ENCODE measurements around the gene AKAP8.

Gene AKAP8

DNA sequence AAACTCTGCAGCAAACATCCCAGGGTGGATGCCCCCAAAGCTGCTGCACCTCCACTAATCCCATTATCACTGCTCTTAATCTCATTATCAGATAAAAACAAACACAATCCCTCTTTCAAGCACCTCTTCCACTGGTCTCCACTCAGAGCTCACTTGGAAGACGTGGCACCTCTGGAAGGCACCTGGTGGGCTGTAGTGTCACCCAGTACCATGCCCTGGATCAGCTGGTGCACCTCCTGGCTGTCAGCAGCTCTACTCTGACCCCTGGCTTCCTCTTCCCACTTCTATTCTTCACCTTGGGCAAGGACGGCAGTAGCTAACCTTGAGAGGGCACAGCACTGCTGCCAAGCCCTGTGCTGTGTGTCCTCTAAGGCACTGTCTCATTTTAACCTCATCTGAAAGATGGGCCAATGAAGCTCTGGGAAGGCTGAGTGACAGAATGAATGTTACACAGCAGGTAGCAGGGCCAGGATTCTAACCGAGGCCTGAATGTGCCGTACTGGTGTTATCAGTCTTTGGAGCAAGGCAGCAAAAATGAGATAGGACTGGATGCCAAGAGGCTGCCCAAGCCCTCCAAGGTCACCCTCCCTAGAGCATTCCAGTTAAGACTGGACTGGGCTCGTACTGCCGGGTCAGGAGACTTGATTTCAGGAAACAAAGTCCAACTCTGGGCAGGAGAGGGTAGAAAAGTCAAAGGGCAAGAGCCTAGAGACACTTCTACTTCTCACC, 54.6 kb downstream of the AKAP8 start:
- TF ChIP-seq TAF1 (IDR thresholded peaks at IDR 0.05; ENCODE audit: borderline replicate concordance, insufficient read depth, low read length) (no peak), POLR2AphosphoS5 (IDR thresholded peaks at IDR 0.05; ENCODE audit: low read depth, low read length) (no peak)
- TF ChIP-seq, protein P1, sequence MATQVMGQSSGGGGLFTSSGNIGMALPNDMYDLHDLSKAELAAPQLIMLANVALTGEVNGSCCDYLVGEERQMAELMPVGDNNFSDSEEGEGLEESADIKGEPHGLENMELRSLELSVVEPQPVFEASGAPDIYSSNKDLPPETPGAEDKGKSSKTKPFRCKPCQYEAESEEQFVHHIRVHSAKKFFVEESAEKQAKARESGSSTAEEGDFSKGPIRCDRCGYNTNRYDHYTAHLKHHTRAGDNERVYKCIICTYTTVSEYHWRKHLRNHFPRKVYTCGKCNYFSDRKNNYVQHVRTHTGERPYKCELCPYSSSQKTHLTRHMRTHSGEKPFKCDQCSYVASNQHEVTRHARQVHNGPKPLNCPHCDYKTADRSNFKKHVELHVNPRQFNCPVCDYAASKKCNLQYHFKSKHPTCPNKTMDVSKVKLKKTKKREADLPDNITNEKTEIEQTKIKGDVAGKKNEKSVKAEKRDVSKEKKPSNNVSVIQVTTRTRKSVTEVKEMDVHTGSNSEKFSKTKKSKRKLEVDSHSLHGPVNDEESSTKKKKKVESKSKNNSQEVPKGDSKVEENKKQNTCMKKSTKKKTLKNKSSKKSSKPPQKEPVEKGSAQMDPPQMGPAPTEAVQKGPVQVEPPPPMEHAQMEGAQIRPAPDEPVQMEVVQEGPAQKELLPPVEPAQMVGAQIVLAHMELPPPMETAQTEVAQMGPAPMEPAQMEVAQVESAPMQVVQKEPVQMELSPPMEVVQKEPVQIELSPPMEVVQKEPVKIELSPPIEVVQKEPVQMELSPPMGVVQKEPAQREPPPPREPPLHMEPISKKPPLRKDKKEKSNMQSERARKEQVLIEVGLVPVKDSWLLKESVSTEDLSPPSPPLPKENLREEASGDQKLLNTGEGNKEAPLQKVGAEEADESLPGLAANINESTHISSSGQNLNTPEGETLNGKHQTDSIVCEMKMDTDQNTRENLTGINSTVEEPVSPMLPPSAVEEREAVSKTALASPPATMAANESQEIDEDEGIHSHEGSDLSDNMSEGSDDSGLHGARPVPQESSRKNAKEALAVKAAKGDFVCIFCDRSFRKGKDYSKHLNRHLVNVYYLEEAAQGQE (IDR thresholded peaks at IDR 0.05; ENCODE audit: insufficient read depth in 1 of 2, low read depth in 2 of 2, low read length in 2 of 2): no peak

DNA sequence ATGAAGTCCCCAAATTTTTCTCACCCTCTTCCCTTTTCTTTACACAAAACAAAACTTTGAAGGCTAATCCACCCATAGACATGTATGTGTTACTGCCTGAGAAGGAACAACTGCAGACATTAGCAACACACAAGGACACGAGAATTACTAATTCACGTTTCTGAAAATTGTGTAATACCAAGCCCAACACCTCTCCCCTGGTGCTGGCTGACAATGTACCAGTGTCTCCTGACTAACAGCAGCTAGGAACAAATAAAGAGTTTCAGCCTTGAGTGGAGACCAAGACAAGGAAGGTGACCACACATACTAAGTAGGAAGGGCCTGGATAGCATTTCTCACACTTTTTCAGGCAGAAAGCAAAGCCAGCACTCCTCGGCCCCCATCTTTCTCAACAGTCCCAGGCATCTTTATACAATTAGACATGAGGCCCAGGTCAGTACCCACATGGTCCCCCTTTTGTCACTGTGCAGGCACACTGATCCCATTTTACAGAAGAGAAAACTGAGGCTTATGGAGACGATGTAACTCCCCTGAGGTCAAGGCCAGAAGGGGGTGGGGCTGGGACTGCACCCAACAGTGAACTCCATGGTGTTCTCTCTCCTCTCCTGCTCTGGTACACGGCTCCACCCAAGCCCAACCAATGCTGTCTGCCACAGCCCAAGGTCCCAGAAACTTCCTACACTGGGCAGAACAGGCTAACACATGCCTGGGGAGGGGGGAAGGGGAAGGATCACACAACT, 55.9 kb downstream of the AKAP8 start:
- TF ChIP-seq SIN3A (IDR thresholded peaks at IDR 0.05; ENCODE audit: borderline replicate concordance, insufficient read depth, low read length): no peak
- TF ChIP-seq, protein P1 (IDR thresholded peaks at IDR 0.05; ENCODE audit: insufficient read depth in 1 of 2, low read depth in 2 of 2, low read length in 2 of 2): no peak
- TF ChIP-seq POLR2AphosphoS5 (IDR thresholded peaks at IDR 0.05; ENCODE audit: low read depth, low read length): no peak
- no peak for TF ChIP-seq TAF1 (IDR thresholded peaks at IDR 0.05; ENCODE audit: borderline replicate concordance, insufficient read depth, low read length)
- no peak for TF ChIP-seq FOXP2 (optimal IDR thresholded peaks at IDR 0.05; ENCODE audit: borderline replicate concordance, extremely low read depth, extremely low read length, insufficient read depth)

DNA sequence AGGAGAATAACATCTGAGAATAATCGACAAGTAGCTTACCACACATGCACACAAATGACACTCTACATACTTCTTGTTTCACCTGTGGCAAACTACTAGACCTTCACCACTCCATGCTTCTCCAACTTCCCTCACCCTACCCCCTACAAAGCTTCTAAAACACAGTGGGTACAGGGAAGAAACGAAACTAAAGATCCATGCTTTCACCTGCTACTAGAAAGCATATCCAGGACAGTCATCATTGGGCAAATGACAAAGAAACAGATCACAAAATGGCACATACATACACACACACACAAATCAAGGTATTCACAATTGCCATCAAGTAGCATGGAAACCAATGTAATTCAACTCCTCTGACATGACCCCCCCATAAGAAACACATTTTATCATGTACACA, 57.8 kb downstream of the AKAP8 start:
- TF ChIP-seq POLR2AphosphoS5 (IDR thresholded peaks at IDR 0.05; ENCODE audit: low read depth, low read length) (no peak), SIN3A (IDR thresholded peaks at IDR 0.05; ENCODE audit: borderline replicate concordance, insufficient read depth, low read length) (no peak), TAF1 (IDR thresholded peaks at IDR 0.05; ENCODE audit: borderline replicate concordance, insufficient read depth, low read length) (no peak), FOXP2 (optimal IDR thresholded peaks at IDR 0.05; ENCODE audit: borderline replicate concordance, extremely low read depth, extremely low read length, insufficient read depth) (no peak)
- TF ChIP-seq, protein P1 (IDR thresholded peaks at IDR 0.05; ENCODE audit: insufficient read depth in 1 of 2, low read depth in 2 of 2, low read length in 2 of 2): no peak

DNA sequence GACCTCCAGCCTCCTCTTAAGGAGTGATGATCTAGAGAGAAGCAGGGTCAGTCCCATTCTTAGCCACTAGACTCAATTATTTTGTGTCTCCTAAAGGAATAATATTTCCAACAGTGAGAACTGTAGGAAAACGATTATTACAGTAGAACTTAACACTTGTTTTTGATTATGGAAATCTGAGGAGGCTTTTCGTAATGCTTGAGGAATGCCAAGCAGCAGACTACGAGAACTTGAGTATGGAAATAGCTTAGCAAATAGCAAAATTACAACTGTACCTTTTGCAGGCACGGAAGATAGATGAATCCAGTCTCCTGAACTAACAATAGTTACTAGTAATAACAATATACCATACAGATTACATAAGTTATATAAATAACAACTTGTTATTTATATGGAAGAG, 59.5 kb downstream of the AKAP8 start:
- TF ChIP-seq TAF1 (IDR thresholded peaks at IDR 0.05; ENCODE audit: borderline replicate concordance, insufficient read depth, low read length) (no peak), SIN3A (IDR thresholded peaks at IDR 0.05; ENCODE audit: borderline replicate concordance, insufficient read depth, low read length) (no peak), POLR2AphosphoS5 (IDR thresholded peaks at IDR 0.05; ENCODE audit: low read depth, low read length) (no peak), FOXP2 (optimal IDR thresholded peaks at IDR 0.05; ENCODE audit: borderline replicate concordance, extremely low read depth, extremely low read length, insufficient read depth) (no peak)
- TF ChIP-seq, protein P1 (IDR thresholded peaks at IDR 0.05; ENCODE audit: insufficient read depth in 1 of 2, low read depth in 2 of 2, low read length in 2 of 2): no peak
